GM19438 (cell line): ENCODE data around the gene UBE2G1.
"Not testable (repeated sequence)": the region's sequence is repeated elsewhere in the genome, so short reads cannot be mapped to it uniquely, and the experiment has no call there.

Source experiments
- ATAC-seq: cut with Tn5 transposase; IDR thresholded peaks from one replicate; pipeline ENCODE4 v1.9.1; 2021; ENCODE audit warnings: low read depth; ENCODE audit not compliant: unreplicated experiment

Gene UBE2G1

GRCh38 chr17:4255271-4255670 is 111.2 kb downstream of the UBE2G1 start:
- ATAC-seq = not testable (repeated sequence)

GRCh38 chr17:4250887-4251286 is 115.6 kb downstream of the UBE2G1 start:
- no peak for ATAC-seq

DNA sequence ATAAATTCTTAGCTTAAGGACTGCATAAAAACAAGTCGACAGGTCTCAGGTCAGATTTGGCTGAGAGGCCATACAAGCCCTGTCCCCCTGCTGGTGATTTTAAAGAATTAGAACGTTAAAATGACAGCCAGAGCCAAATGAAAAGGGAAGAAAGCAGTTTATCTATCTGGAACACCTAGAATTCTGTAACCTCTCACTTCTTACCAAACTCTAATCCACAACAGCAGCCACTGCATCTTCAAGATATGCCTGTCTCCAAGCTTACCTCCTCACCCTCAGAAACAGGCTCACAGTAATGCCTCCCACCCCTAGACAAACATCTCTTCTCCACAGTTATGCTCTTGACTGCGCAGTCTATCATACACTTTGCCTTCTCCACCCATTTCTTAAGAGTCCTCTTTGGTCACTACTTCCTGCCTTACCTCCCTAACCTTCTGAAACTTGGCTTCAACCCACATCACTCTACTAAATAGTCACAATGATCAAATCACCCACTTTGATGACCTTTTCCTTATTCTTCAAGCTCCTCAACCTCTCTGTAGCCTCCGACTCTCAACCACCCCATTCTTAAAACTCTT is 116.9 kb downstream of the UBE2G1 start:
- ATAC-seq = no peak

DNA sequence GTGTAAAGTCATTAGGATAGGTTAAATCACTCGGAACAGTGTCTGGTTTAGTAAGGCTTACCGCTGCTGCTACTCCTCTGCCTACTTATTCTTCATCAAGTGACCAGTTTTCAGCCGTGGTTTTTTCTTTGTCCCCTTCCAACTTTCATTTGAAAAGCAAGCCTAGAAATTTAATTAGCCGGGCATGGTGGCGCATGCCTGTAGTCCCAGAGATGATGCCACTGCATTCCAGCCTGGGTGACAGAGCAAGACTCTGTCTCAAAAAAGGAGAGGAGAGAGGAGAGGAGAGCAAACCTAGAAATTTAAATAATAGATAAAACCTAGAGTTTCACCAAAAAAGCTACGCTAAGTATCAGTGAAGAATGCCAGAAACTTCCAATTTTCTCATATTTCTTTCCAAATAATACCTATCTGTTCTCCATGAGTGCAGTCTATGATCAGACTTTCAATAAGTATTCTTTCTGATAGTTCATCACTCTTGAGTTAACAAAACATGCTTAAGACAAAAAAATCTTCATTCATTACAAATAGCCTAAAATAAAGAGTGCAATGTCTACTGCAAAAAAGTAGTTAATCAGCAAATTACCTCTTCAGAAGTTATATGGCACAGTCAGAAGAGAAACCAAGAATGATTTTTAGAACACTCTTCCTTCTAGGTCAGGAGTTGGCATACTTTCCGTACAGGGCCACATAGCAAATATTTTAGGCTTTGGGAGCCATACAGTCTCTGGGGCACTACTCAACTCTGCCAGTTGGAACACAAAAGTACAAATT is 117.8 kb downstream of the UBE2G1 start:
- no peak for ATAC-seq

DNA sequence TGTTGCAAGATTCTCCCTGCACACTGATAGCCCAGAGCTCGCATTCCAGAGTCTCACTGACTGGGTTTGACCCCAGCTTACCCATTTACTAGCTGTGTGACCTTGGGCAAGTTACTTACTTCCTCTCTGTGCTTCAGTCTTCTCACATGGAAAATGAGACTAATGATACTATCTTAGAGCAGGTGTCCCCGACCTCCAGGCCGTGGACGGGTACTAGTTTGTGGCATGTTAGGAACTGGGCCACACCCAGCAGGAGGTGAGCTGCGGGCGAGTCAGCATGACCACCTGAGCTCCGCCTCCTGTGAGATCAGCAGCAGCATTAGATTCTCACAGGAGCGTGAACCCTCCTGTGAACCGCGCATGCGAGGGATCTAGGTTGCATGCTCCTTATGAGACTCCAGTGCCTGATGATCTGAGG is 118.5 kb downstream of the UBE2G1 start:
- no peak for ATAC-seq

GRCh38 chr17:4247361-4247970 is 119.0 kb downstream of the UBE2G1 start:
- no peak for ATAC-seq

DNA sequence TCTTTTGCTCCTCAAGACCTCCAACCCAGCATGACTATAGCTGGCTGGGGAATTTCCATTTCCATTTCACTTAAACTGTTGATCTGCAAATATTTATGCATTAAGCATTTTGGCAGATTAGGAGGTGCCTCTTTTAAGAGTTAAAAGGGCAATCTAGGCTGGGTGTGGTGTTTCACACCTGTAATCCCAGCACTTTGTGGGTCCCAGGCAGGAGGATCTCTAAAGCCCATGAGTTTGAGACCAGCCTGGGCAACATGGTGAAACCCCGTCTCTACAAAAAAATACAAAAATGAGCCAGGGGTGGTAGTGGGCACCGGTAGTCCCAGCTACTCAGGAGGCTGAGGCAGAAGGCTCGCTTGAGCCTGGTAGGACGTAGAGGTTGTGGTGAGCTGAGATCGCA is 119.8 kb downstream of the UBE2G1 start:
- no peak for ATAC-seq

DNA sequence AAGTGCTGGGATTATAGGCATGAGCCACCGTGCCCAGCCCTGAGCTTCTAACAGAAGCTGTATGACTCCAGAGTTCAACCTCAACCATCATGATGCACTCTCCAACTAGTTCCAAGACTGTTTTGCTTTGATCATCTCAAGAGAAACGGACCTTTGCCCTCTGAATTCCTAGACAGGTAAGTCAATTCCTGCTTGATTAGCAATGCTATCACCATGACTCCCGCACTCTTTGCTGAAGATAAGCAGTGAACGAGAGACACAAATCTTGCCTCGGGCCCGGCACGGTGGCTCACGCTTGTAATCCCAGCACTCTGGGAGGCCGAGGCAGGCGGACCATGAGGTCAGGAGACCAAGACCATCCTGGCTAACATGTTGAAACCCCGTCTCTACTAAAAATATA is 124.9 kb downstream of the UBE2G1 start:
- ATAC-seq = no peak

GRCh38 chr17:4236456-4236855 is 130.0 kb downstream of the UBE2G1 start:
- no peak for ATAC-seq

- no peak for ATAC-seq
Measured at GRCh38 chr17:4235372-4236279, 130.8 kb downstream of the UBE2G1 start.

GRCh38 chr17:4234401-4234800 is 132.1 kb downstream of the UBE2G1 start:
- ATAC-seq = no peak

DNA sequence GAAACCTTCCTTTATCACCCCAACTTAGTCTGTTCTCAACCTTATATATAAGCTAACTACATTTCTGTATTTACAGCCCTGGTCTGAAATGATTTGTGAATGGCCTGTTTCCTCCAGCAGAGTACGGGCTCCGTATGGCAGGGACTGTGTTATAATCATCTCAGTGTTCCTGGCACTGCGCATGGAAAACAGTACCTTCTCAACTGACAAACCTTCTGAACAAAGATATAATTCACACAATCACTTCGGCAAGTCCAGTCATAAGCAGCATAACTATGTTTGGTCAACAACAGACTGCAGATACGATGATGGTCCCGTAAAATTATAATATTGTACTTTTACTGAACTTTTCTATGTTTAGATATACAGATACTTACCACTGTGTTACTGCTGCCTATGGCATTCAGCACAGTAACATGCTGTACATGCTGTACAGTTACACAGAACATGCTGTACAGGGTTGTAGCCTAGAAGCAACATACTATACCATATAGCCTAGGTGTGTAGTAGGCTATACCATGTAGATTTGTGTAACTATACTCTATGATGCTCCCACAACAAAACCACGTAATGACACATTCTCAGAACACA is 132.7 kb downstream of the UBE2G1 start:
- ATAC-seq = no peak

- no peak for ATAC-seq
Measured at GRCh38 chr17:4232168-4232813, 134.2 kb downstream of the UBE2G1 start.

GRCh38 chr17:4229627-4230541 is 136.6 kb downstream of the UBE2G1 start:
- no peak for ATAC-seq

- no peak for ATAC-seq
Measured at GRCh38 chr17:4221899-4222659, 144.4 kb downstream of the UBE2G1 start.

DNA sequence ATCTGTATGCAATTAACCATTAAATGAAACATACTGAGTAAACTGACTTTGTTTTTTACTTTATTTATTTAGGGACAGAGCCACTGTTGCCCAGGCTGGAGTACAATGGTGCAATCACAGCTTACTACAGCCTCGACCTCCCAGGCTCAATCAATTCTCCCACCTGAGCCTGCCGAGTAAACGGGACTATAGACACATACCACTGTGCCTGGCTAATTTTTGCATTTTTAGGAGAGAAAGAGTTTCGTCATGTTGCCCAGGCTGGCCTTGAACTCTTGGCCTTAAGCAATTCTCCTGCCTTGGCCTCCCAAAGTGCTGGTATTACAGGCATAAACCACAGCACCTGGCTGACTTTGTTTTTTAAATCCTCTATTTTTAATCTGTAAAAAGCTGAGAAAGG is 145.3 kb downstream of the UBE2G1 start:
- no peak for ATAC-seq

- ATAC-seq = no peak
Measured at GRCh38 chr17:4220655-4221054, 145.8 kb downstream of the UBE2G1 start.
